ENCODE measurements around the gene WDFY4. TPM values are rescaled to one million over a fixed set of nuclear protein-coding genes. Genes with fewer than 3 reads are reported as not detected.
"Not testable (repeated sequence)": the region's sequence is repeated elsewhere in the genome, so short reads cannot be mapped to it uniquely, and the experiment has no call there.

WDFY4 gene
- total RNA-seq, 1 donor from 2014 or later, result not detected

- peaks cover 31% of the 10 kb centered on the region for H3K27me3 Mint-ChIP-seq (ENCODE audit: unreplicated experiment)
- peaks cover 5% of the 10 kb centered on the region for H3K9me3 Mint-ChIP-seq (ENCODE audit: unreplicated experiment)
- H3K4me3 Mint-ChIP-seq (ENCODE audit: unreplicated experiment), result no peak overlapping the region
- DNase-seq (ENCODE audit: extremely low spot score, unreplicated experiment), result no peak
- H3K27ac Mint-ChIP-seq (ENCODE audit: unreplicated experiment), result no peak overlapping the region
- no peaks in the 10 kb centered on the region for H3K36me3 Mint-ChIP-seq (ENCODE audit: unreplicated experiment)
- no peaks in the 10 kb centered on the region for H3K4me1 Mint-ChIP-seq (ENCODE audit: unreplicated experiment)
- no peak for TF ChIP-seq CTCF (IDR thresholded peaks at IDR 0.05)
Observed at GRCh38 chr10:48645600-48645999, 39.1 kb upstream of the WDFY4 start.

GRCh38 chr10:48647073-48647472, 37.6 kb upstream of the WDFY4 start:
- not testable (repeated sequence) for DNase-seq (ENCODE audit: extremely low spot score, unreplicated experiment); H3K4me3 Mint-ChIP-seq (ENCODE audit: unreplicated experiment); H3K9me3 Mint-ChIP-seq (ENCODE audit: unreplicated experiment); H3K4me1 Mint-ChIP-seq (ENCODE audit: unreplicated experiment); H3K36me3 Mint-ChIP-seq (ENCODE audit: unreplicated experiment); H3K27ac Mint-ChIP-seq (ENCODE audit: unreplicated experiment)
- H3K27me3 Mint-ChIP-seq (ENCODE audit: unreplicated experiment), result peaks cover 41% of the 10 kb centered on the region

- no peak for TF ChIP-seq CTCF (IDR thresholded peaks at IDR 0.05)
- Mint-ChIP-seq H3K4me3 (ENCODE audit: unreplicated experiment) (no peak overlapping the region), H3K9me3 (ENCODE audit: unreplicated experiment) (no peaks in the 10 kb centered on the region), H3K27ac (ENCODE audit: unreplicated experiment) (no peak overlapping the region), H3K36me3 (ENCODE audit: unreplicated experiment) (no peaks in the 10 kb centered on the region), H3K27me3 (ENCODE audit: unreplicated experiment) (peaks cover 43% of the 10 kb centered on the region), H3K4me1 (ENCODE audit: unreplicated experiment) (no peaks in the 10 kb centered on the region)
- DNase-seq (ENCODE audit: extremely low spot score, unreplicated experiment), result peak; percentile 81
Observed at GRCh38 chr10:48648172-48648942, 36.3 kb upstream of the WDFY4 start.

GRCh38 chr10:48649349-48649944, 35.2 kb upstream of the WDFY4 start:
- H3K27me3 Mint-ChIP-seq (ENCODE audit: unreplicated experiment), result peaks cover 44% of the 10 kb centered on the region

GRCh38 chr10:48651293-48651692, 33.4 kb upstream of the WDFY4 start:
- TF ChIP-seq CTCF (IDR thresholded peaks at IDR 0.05), result no peak
- Mint-ChIP-seq H3K27me3 (ENCODE audit: unreplicated experiment) (peaks cover 38% of the 10 kb centered on the region), H3K27ac (ENCODE audit: unreplicated experiment) (no peak overlapping the region), H3K36me3 (ENCODE audit: unreplicated experiment) (no peaks in the 10 kb centered on the region), H3K4me3 (ENCODE audit: unreplicated experiment) (no peak overlapping the region), H3K9me3 (ENCODE audit: unreplicated experiment) (no peaks in the 10 kb centered on the region), H3K4me1 (ENCODE audit: unreplicated experiment) (no peaks in the 10 kb centered on the region)
- DNase-seq (ENCODE audit: extremely low spot score, unreplicated experiment), result peak; percentile 62

More at GRCh38 chr10:48649349-48649944, 35.2 kb upstream of the WDFY4 start:
- H3K36me3 Mint-ChIP-seq (ENCODE audit: unreplicated experiment), result no peaks in the 10 kb centered on the region
- H3K27ac Mint-ChIP-seq (ENCODE audit: unreplicated experiment), result no peak overlapping the region
- TF ChIP-seq CTCF (IDR thresholded peaks at IDR 0.05), result no peak
- peak; percentile 63 for DNase-seq (ENCODE audit: extremely low spot score, unreplicated experiment)
- H3K9me3 Mint-ChIP-seq (ENCODE audit: unreplicated experiment), result no peaks in the 10 kb centered on the region
- no peak overlapping the region for H3K4me3 Mint-ChIP-seq (ENCODE audit: unreplicated experiment)
- H3K4me1 Mint-ChIP-seq (ENCODE audit: unreplicated experiment), result no peaks in the 10 kb centered on the region
